WERI-Rb-1 (cell line): ENCODE data around the gene BRI3BP.

Source experiments
- DNase-seq: peaks from one replicate; pipeline ENCODE4 v3.0.0-alpha.2; 2020
- H3K27ac ChIP-seq: fragments of 250-450 bp; sonication (Bioruptor Pico); 2 replicates; pipeline ENCODE4 v1.5.1; 2020; ENCODE audit warnings: mild to moderate bottlenecking, moderate library complexity
- H3K27me3 ChIP-seq: fragments of 250-450 bp; sonication (Bioruptor Pico); 2 replicates; pipeline ENCODE4 v1.5.1; 2021; ENCODE audit warnings: mild to moderate bottlenecking, low read depth, moderate library complexity; ENCODE audit not compliant: insufficient read depth, severe bottlenecking
- H3K36me3 ChIP-seq: fragments of 250-450 bp; sonication (Bioruptor Pico); 2 replicates; pipeline ENCODE4 v1.5.1; 2020; ENCODE audit warnings: mild to moderate bottlenecking, moderate library complexity
- H3K4me3 ChIP-seq: 2 replicates; pipeline ENCODE4 v1.5.1; 2011; ENCODE audit warnings: low read depth, mild to moderate bottlenecking, control low read depth, low read length
- H3K9me3 ChIP-seq: fragments of 250-450 bp; sonication (Bioruptor Pico); 2 replicates; pipeline ENCODE4 v1.5.1; 2021; ENCODE audit warnings: mild to moderate bottlenecking, moderate library complexity; ENCODE audit not compliant: severe bottlenecking
- TF ChIP-seq, protein P1 (sequence below): IDR thresholded peaks from 2 replicates; pipeline ENCODE4 v1.5.1; 2011; ENCODE audit warnings: low read depth, mild to moderate bottlenecking, control low read depth, inconsistent platforms, low read length

The BRI3BP gene

DNA sequence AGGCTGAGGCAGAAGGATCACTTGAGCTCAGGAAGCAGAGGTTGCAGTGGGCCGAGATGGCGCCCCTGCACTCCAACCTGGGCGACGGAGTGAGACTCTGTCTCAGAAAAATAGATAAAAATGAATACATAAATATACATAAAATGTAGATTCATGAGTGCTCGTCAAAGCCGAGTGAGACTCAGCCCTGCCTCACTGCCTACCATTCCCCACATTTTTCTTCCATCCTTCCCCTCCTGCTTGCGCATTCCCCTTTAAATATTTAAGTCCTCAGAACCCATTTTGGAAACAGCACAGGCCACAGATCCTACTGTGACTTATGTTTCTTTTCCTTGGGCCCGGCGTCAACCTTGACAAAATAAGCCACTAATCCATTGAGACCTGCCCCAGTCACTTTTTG lies 39.8 kb downstream of the BRI3BP start:
- Histone ChIP-seq H3K27ac (no peak overlapping the region), H3K9me3 (peaks cover 5% of the 10 kb centered on the region), H3K36me3 (no peaks in the 10 kb centered on the region; the same call in 1 of the 2 replicates), H3K4me3 (no peak overlapping the region), H3K27me3 (no peaks in the 10 kb centered on the region)
- DNase-seq = no peak
- TF ChIP-seq, protein P1, sequence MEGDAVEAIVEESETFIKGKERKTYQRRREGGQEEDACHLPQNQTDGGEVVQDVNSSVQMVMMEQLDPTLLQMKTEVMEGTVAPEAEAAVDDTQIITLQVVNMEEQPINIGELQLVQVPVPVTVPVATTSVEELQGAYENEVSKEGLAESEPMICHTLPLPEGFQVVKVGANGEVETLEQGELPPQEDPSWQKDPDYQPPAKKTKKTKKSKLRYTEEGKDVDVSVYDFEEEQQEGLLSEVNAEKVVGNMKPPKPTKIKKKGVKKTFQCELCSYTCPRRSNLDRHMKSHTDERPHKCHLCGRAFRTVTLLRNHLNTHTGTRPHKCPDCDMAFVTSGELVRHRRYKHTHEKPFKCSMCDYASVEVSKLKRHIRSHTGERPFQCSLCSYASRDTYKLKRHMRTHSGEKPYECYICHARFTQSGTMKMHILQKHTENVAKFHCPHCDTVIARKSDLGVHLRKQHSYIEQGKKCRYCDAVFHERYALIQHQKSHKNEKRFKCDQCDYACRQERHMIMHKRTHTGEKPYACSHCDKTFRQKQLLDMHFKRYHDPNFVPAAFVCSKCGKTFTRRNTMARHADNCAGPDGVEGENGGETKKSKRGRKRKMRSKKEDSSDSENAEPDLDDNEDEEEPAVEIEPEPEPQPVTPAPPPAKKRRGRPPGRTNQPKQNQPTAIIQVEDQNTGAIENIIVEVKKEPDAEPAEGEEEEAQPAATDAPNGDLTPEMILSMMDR = no peak

DNA sequence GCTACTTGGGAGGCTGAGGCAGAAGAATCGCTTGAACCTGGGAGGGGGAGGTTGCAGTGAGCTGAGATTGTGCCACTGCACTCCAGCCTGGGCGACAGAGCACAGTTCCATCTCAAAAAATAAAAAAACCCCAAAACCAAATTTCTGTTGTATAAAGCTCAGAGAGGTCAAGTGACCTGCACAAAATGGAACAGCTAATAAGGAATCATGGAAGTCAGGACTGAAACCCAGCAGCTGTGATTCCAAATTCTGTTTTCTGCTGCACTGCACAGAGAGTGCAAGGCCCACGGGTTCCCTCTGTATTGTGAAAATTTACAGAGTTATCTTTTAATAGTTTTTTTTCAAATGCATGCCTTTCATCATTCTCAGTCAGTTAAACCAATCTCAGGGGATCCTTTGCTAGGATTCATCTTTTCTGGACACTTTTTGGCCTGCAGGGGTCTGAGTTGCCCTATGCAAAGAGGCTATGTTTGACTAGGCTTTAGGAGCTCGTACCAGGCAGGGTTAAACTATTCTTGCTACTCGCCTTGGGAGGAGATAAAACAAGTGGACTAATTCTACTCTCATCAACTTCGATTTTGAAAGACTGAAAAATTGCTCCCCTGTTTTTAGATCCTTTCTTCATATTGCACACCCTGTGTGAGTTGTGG lies 45.7 kb downstream of the BRI3BP start:
- Histone ChIP-seq H3K4me3 (no peak overlapping the region), H3K27ac (no peak overlapping the region), H3K9me3 (peaks cover 5% of the 10 kb centered on the region), H3K36me3 (no peaks in the 10 kb centered on the region), H3K27me3 (no peaks in the 10 kb centered on the region)
- TF ChIP-seq, protein P1 = no peak
- DNase-seq = no peak

DNA sequence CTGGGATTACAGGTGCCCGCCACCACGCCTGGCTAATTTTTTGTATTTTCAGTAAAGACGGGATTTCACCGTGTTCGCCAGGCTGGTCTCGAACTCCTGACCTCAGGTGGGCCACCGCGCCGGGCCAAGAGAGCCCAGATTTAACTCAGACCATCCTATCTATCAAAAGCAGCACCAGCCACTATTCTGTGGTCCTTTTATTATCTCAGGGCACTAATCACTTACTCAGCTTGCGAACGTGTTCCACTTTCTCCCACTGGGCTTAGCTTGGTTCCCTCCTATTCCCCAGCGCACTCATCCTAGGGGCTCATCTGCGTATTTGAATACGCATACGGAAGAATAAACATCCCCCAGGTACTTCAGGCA lies 55.6 kb downstream of the BRI3BP start:
- no peak overlapping the region for H3K4me3 ChIP-seq
- H3K9me3 ChIP-seq = no peaks in the 10 kb centered on the region
- TF ChIP-seq, protein P1 = no peak
- no peaks in the 10 kb centered on the region for H3K27me3 ChIP-seq
- H3K36me3 ChIP-seq = no peaks in the 10 kb centered on the region
- H3K27ac ChIP-seq = no peak overlapping the region
- no peak for DNase-seq

DNA sequence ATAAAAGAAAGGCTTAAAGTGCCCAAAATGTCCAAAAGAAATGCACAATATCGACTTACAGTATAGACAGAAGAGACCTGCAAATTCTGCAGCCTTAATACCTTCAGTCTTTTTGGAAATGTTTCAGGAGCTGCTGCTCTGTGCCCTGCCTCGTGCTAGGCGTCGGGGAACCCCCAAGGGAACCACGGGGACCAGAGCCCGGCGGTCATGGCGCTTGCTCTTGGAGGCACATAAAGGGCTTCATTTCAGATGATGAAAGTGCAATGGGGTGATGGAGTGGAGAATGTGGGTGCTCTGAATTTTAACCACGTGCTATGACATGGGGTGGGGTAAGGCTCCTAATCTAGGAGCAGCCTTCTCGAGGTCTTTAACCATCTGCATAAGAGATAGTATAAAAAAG lies 57.0 kb downstream of the BRI3BP start:
- Histone ChIP-seq H3K27me3 (no peaks in the 10 kb centered on the region), H3K9me3 (no peaks in the 10 kb centered on the region), H3K36me3 (no peaks in the 10 kb centered on the region), H3K4me3 (no peak overlapping the region), H3K27ac (no peak overlapping the region)
- TF ChIP-seq, protein P1 = no peak
- no peak for DNase-seq

DNA sequence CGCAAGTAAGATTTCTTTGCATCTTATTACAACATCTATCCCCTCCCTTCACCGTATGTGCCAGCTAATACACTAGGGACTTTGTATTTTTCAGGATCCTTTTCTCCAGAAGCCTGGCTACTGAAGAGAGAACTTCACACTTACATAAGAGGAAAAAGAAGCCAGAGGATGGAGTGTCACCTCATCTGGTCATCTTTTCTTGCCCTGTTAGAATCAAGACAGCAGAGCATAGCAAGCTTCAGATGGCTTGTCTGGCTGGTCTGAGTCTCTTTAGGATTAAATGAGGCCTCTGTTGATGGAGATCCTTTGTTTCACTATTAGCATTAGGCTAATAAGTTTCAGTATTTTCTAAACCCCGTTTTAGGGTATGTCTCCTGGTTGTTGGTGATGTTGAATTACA lies 57.4 kb downstream of the BRI3BP start:
- no peaks in the 10 kb centered on the region for H3K9me3 ChIP-seq
- TF ChIP-seq, protein P1 = no peak
- no peak overlapping the region for H3K27ac ChIP-seq
- no peak for DNase-seq
- H3K36me3 ChIP-seq = no peaks in the 10 kb centered on the region
- H3K27me3 ChIP-seq = no peaks in the 10 kb centered on the region
- H3K4me3 ChIP-seq = no peak overlapping the region

DNA sequence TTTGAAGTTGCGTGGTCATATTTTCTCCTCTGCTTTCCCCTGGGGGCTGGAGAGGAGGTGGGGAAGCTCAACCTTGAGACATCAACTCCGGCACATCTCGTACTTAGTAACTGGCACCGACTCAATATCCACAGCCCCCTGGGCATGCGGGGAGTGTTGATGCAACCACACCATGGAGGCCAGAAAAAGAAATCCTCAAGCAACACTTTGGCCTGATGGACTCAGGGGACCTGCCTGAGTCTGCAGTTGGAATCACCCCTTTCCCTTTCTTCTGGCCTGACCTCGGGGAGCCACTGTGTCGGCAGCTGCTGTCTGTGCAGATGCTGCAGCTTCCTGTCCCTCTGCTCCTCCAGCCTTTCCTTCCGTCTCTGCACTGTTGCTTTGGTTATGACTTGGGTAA lies 60.4 kb downstream of the BRI3BP start:
- no peaks in the 10 kb centered on the region for H3K9me3 ChIP-seq
- no peak overlapping the region for H3K27ac ChIP-seq
- no peaks in the 10 kb centered on the region for H3K27me3 ChIP-seq
- TF ChIP-seq, protein P1 = no peak
- no peak for DNase-seq
- no peak overlapping the region for H3K4me3 ChIP-seq
- H3K36me3 ChIP-seq = no peaks in the 10 kb centered on the region
